Loucy (cell line): ENCODE measurements around the gene CNPY1.

Experiments
- EZH2phosphoT487 ChIP-seq: fragments of 200-600 bp; IDR thresholded peaks from 2 replicates; pipeline ENCODE4 v1.6.1; 2018; ENCODE audit warnings: antibody characterized with exemption, mild to moderate bottlenecking, moderate library complexity, borderline replicate concordance
- TF ChIP-seq, protein P1 (sequence below): fragments of 200-600 bp; sonication (generic); conservative IDR thresholded peaks from 2 replicates; pipeline ENCODE4 v1.5.1; 2014; ENCODE audit warnings: mild to moderate bottlenecking, antibody characterized with exemption, low read length

- TF ChIP-seq, protein P1, sequence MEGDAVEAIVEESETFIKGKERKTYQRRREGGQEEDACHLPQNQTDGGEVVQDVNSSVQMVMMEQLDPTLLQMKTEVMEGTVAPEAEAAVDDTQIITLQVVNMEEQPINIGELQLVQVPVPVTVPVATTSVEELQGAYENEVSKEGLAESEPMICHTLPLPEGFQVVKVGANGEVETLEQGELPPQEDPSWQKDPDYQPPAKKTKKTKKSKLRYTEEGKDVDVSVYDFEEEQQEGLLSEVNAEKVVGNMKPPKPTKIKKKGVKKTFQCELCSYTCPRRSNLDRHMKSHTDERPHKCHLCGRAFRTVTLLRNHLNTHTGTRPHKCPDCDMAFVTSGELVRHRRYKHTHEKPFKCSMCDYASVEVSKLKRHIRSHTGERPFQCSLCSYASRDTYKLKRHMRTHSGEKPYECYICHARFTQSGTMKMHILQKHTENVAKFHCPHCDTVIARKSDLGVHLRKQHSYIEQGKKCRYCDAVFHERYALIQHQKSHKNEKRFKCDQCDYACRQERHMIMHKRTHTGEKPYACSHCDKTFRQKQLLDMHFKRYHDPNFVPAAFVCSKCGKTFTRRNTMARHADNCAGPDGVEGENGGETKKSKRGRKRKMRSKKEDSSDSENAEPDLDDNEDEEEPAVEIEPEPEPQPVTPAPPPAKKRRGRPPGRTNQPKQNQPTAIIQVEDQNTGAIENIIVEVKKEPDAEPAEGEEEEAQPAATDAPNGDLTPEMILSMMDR = no peak
- no peak for TF ChIP-seq EZH2phosphoT487
Measured at GRCh38 chr7:155583636-155584035, 37.3 kb upstream of the CNPY1 start.
